ENCODE data around the gene PTGES3L. TPM values are rescaled to one million over a fixed set of nuclear protein-coding genes. Genes with fewer than 3 reads are reported as not detected.

The PTGES3L gene
- total and polyA plus RNA-seq, 2 of the 13 experiments (the other 11 are each of a cell fraction or from before 2014, with no cell fraction given) = 1.2 to 2.9 TPM

GRCh38 chr17:42997984-42998938 lies 18.4 kb upstream of the PTGES3L start, which contains the start of gene RPL27 (continued):
- peak; percentile 99 for TF ChIP-seq ELF4 (CRISPR knock-in tag; IDR thresholded peaks at IDR 0.05; ENCODE audit: borderline replicate concordance)
- no peak; the same call in 1 of the 2 replicates for TF ChIP-seq ZNF513 (CRISPR knock-in tag; conservative IDR thresholded peaks at IDR 0.05)
- no peak for TF ChIP-seq ZNF678 (CRISPR knock-in tag; IDR thresholded peaks at IDR 0.05)
- TF ChIP-seq ZNF205 (CRISPR knock-in tag; IDR thresholded peaks at IDR 0.05) = peak; percentile 96
- peak; percentile 19; the same call in 1 of the 2 replicates for TF ChIP-seq SKIL (CRISPR knock-in tag; IDR thresholded peaks at IDR 0.05; ENCODE audit: borderline replicate concordance)
- TF ChIP-seq TEAD3 (CRISPR knock-in tag; optimal IDR thresholded peaks at IDR 0.05; ENCODE audit: borderline replicate concordance) = peak; percentile 99
- TF ChIP-seq, protein P1, sequence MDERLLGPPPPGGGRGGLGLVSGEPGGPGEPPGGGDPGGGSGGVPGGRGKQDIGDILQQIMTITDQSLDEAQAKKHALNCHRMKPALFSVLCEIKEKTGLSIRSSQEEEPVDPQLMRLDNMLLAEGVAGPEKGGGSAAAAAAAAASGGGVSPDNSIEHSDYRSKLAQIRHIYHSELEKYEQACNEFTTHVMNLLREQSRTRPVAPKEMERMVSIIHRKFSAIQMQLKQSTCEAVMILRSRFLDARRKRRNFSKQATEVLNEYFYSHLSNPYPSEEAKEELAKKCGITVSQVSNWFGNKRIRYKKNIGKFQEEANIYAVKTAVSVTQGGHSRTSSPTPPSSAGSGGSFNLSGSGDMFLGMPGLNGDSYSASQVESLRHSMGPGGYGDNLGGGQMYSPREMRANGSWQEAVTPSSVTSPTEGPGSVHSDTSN (CRISPR knock-in tag; IDR thresholded peaks at IDR 0.05) = no peak; the same call in 1 of the 2 replicates
- TF ChIP-seq, protein P2, sequence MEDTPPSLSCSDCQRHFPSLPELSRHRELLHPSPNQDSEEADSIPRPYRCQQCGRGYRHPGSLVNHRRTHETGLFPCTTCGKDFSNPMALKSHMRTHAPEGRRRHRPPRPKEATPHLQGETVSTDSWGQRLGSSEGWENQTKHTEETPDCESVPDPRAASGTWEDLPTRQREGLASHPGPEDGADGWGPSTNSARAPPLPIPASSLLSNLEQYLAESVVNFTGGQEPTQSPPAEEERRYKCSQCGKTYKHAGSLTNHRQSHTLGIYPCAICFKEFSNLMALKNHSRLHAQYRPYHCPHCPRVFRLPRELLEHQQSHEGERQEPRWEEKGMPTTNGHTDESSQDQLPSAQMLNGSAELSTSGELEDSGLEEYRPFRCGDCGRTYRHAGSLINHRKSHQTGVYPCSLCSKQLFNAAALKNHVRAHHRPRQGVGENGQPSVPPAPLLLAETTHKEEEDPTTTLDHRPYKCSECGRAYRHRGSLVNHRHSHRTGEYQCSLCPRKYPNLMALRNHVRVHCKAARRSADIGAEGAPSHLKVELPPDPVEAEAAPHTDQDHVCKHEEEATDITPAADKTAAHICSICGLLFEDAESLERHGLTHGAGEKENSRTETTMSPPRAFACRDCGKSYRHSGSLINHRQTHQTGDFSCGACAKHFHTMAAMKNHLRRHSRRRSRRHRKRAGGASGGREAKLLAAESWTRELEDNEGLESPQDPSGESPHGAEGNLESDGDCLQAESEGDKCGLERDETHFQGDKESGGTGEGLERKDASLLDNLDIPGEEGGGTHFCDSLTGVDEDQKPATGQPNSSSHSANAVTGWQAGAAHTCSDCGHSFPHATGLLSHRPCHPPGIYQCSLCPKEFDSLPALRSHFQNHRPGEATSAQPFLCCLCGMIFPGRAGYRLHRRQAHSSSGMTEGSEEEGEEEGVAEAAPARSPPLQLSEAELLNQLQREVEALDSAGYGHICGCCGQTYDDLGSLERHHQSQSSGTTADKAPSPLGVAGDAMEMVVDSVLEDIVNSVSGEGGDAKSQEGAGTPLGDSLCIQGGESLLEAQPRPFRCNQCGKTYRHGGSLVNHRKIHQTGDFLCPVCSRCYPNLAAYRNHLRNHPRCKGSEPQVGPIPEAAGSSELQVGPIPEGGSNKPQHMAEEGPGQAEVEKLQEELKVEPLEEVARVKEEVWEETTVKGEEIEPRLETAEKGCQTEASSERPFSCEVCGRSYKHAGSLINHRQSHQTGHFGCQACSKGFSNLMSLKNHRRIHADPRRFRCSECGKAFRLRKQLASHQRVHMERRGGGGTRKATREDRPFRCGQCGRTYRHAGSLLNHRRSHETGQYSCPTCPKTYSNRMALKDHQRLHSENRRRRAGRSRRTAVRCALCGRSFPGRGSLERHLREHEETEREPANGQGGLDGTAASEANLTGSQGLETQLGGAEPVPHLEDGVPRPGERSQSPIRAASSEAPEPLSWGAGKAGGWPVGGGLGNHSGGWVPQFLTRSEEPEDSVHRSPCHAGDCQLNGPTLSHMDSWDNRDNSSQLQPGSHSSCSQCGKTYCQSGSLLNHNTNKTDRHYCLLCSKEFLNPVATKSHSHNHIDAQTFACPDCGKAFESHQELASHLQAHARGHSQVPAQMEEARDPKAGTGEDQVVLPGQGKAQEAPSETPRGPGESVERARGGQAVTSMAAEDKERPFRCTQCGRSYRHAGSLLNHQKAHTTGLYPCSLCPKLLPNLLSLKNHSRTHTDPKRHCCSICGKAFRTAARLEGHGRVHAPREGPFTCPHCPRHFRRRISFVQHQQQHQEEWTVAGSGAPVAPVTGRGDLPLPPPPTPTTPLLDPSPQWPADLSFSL (CRISPR knock-in tag; IDR thresholded peaks at IDR 0.05) = peak; percentile 64; the same call in 1 of the 2 replicates
- peak; percentile 100 for TF ChIP-seq SMAD3 (CRISPR knock-in tag; IDR thresholded peaks at IDR 0.05)
- no peak for TF ChIP-seq ZNF496 (CRISPR knock-in tag; IDR thresholded peaks at IDR 0.05; ENCODE audit: insufficient replicate concordance)
- peak; percentile 88; the same call in 1 of the 2 replicates for TF ChIP-seq ZBTB46 (CRISPR knock-in tag; IDR thresholded peaks at IDR 0.05; ENCODE audit: borderline replicate concordance)
- no peak for TF ChIP-seq HNRNPK (IDR thresholded peaks at IDR 0.05; ENCODE audit: low read depth, low read length, poor library complexity, severe bottlenecking)

Measured in HepG2 (cell line).